ENCODE data around the gene LCE3C.

DNA sequence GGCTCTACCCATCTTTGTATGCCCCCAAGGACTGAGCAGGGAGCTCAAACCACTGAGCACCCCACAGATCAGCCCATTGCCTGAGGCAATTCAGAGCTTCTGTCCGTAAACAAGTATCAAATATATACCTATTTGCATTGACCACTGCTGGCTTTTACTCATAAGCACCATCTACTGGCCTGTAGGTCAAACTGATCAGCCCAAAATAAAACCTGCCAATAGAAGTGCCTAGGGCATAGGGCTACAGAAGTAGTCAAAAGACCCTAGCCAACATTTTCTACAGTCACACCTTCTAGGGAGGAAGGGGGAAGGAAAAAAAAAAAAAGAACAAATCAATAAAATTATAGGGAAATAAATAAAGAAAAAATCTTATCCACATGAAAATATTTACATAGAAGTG is 14.4 kb upstream of the LCE3C start:
- TF ChIP-seq, protein P1, sequence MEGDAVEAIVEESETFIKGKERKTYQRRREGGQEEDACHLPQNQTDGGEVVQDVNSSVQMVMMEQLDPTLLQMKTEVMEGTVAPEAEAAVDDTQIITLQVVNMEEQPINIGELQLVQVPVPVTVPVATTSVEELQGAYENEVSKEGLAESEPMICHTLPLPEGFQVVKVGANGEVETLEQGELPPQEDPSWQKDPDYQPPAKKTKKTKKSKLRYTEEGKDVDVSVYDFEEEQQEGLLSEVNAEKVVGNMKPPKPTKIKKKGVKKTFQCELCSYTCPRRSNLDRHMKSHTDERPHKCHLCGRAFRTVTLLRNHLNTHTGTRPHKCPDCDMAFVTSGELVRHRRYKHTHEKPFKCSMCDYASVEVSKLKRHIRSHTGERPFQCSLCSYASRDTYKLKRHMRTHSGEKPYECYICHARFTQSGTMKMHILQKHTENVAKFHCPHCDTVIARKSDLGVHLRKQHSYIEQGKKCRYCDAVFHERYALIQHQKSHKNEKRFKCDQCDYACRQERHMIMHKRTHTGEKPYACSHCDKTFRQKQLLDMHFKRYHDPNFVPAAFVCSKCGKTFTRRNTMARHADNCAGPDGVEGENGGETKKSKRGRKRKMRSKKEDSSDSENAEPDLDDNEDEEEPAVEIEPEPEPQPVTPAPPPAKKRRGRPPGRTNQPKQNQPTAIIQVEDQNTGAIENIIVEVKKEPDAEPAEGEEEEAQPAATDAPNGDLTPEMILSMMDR (IDR thresholded peaks at IDR 0.05; ENCODE audit: low read depth, low read length, poor library complexity, severe bottlenecking), result no peak
- TF ChIP-seq EZH2phosphoT487 (IDR thresholded peaks at IDR 0.05; ENCODE audit: borderline replicate concordance, low read length), result no peak
